DND-41 (cell line): ENCODE measurements around the gene TMPRSS4.

Source experiments
- ATAC-seq: fragments of 200-7000 bp; cut with Tn5 transposase; 3 replicates; pipeline ENCODE4 v1.9.1; 2021; ENCODE audit warnings: low read depth; ENCODE audit not compliant: insufficient read depth
- DNase-seq: peaks from one replicate; pipeline ENCODE4 v3.0.0-alpha.2; 2020
- H2AFZ ChIP-seq: 2 replicates; pipeline ENCODE4 v1.6.0; 2012; ENCODE audit warnings: low read depth, low read length
- H3K27ac ChIP-seq: 2 replicates; pipeline ENCODE4 v1.5.1; 2012; ENCODE audit warnings: low read length, inconsistent platforms
- H3K27me3 ChIP-seq: fragments of 200-600 bp; sonication (generic); 2 replicates; pipeline ENCODE4 v1.6.0; 2012; ENCODE audit warnings: low read length, mild to moderate bottlenecking, inconsistent platforms; ENCODE audit not compliant: insufficient read depth, poor library complexity
- H3K36me3 ChIP-seq: 2 replicates; pipeline ENCODE4 v1.5.1; 2012; ENCODE audit warnings: low read length, inconsistent platforms; ENCODE audit not compliant: insufficient read depth
- H3K4me1 ChIP-seq: 2 replicates; pipeline ENCODE4 v1.5.1; 2012; ENCODE audit warnings: mild to moderate bottlenecking, low read length; ENCODE audit not compliant: insufficient read depth
- H3K4me2 ChIP-seq: 2 replicates; pipeline ENCODE4 v1.6.0; 2012; ENCODE audit warnings: mild to moderate bottlenecking, moderate library complexity, low read length, inconsistent platforms; ENCODE audit not compliant: insufficient read depth
- H3K4me3 ChIP-seq, 2 experiments: fragments of 200-600 bp in 1 of 2; shearing (Covaris generic) in 1 of 2; 2 replicates each; pipeline ENCODE4 v1.5.1; 2012 to 2016; ENCODE audit warnings: inconsistent platforms in 2 of 2, low read length in 2 of 2, mild to moderate bottlenecking in 2 of 2, low read depth in 1 of 2, moderate library complexity in 1 of 2
- H3K79me2 ChIP-seq: 2 replicates; pipeline ENCODE4 v1.6.0; 2012; ENCODE audit warnings: low read length, inconsistent platforms; ENCODE audit not compliant: insufficient read depth
- H3K9ac ChIP-seq: 2 replicates; pipeline ENCODE4 v1.6.0; 2012; ENCODE audit warnings: low read depth, mild to moderate bottlenecking, inconsistent platforms, low read length, moderate library complexity
- H3K9me3 ChIP-seq: 2 replicates; pipeline ENCODE4 v1.5.1; 2012; ENCODE audit warnings: low read length, moderate library complexity, mild to moderate bottlenecking, inconsistent platforms; ENCODE audit not compliant: insufficient read depth, severe bottlenecking
- H4K20me1 ChIP-seq: 2 replicates; pipeline ENCODE4 v1.6.0; 2012; ENCODE audit warnings: low read length; ENCODE audit not compliant: insufficient read depth
- CTCF ChIP-seq: IDR thresholded peaks from 2 replicates; pipeline ENCODE4 v1.5.1; 2012; ENCODE audit warnings: borderline replicate concordance, low read length, moderate library complexity, mild to moderate bottlenecking; ENCODE audit not compliant: poor library complexity, severe bottlenecking; ENCODE audit errors: extremely low read depth
- EZH2 ChIP-seq: IDR thresholded peaks from 3 replicates; pipeline ENCODE4 v1.6.1; 2012; ENCODE audit warnings: borderline replicate concordance, low read depth, mild to moderate bottlenecking, moderate library complexity, low read length, inconsistent platforms; ENCODE audit not compliant: severe bottlenecking

TMPRSS4 gene

DNA sequence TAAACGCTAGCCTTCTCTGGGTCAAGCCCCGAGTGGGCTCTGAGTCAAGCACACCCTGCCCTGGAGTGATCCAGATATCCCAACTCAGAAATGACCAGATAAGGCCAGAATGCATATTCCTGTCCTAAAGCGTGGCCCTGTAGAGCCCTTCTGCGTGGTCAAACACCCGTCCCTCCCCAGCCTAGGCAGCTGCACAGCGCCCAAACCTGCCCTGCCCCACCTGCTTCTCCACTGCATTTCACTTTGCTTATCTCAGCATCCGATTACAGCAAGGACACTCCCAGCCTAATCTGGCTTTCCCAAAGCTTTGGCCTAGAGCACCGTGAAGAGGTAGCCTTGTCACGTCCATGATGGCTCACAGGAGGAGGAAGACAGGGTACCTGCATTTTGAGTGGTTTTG is 11.9 kb upstream of the TMPRSS4 start:
- Histone ChIP-seq H3K79me2 (no peaks in the 10 kb centered on the region), H3K36me3 (no peaks in the 10 kb centered on the region), H4K20me1 (no peaks in the 10 kb centered on the region), H3K9me3 (no peaks in the 10 kb centered on the region), H3K9ac (no peak overlapping the region), H3K4me3 (no peak overlapping the region), H2AFZ (no peak overlapping the region), H3K27me3 (no peaks in the 10 kb centered on the region), H3K27ac (no peak overlapping the region), H3K4me1 (no peaks in the 10 kb centered on the region), H3K4me2 (no peak overlapping the region)
- no peak for TF ChIP-seq CTCF
- TF ChIP-seq EZH2: no peak
- DNase-seq (no peak), ATAC-seq (no peak)

GRCh38 chr11:118065384-118065783 is 11.5 kb upstream of the TMPRSS4 start:
- Histone ChIP-seq H3K9me3 (no peaks in the 10 kb centered on the region), H3K36me3 (no peaks in the 10 kb centered on the region)

GRCh38 chr11:118067006-118067405 is 9.9 kb upstream of the TMPRSS4 start:
- Histone ChIP-seq H3K4me1 (no peaks in the 10 kb centered on the region), H3K4me3 (no peak overlapping the region), H3K9me3 (no peaks in the 10 kb centered on the region), H3K9ac (no peak overlapping the region), H3K27me3 (peaks cover 5% of the 10 kb centered on the region), H4K20me1 (no peaks in the 10 kb centered on the region), H2AFZ (no peak overlapping the region), H3K36me3 (no peaks in the 10 kb centered on the region), H3K79me2 (no peaks in the 10 kb centered on the region), H3K27ac (no peak overlapping the region), H3K4me2 (no peak overlapping the region)
- TF ChIP-seq CTCF: no peak
- no peak for TF ChIP-seq EZH2
- DNase-seq (no peak), ATAC-seq (no peak)

More at GRCh38 chr11:118065384-118065783, 11.5 kb upstream of the TMPRSS4 start:
- ATAC-seq: no peak
- no peak for TF ChIP-seq EZH2
- TF ChIP-seq CTCF: no peak
- no peaks in the 10 kb centered on the region for H4K20me1 ChIP-seq
- H3K27ac ChIP-seq: no peak overlapping the region
- no peak overlapping the region for H3K4me2 ChIP-seq
- no peaks in the 10 kb centered on the region for H3K27me3 ChIP-seq
- DNase-seq: no peak
- no peak overlapping the region for H3K4me3 ChIP-seq
- no peaks in the 10 kb centered on the region for H3K79me2 ChIP-seq
- H2AFZ ChIP-seq: no peak overlapping the region
- H3K9ac ChIP-seq: no peak overlapping the region
- H3K4me1 ChIP-seq: no peaks in the 10 kb centered on the region

DNA sequence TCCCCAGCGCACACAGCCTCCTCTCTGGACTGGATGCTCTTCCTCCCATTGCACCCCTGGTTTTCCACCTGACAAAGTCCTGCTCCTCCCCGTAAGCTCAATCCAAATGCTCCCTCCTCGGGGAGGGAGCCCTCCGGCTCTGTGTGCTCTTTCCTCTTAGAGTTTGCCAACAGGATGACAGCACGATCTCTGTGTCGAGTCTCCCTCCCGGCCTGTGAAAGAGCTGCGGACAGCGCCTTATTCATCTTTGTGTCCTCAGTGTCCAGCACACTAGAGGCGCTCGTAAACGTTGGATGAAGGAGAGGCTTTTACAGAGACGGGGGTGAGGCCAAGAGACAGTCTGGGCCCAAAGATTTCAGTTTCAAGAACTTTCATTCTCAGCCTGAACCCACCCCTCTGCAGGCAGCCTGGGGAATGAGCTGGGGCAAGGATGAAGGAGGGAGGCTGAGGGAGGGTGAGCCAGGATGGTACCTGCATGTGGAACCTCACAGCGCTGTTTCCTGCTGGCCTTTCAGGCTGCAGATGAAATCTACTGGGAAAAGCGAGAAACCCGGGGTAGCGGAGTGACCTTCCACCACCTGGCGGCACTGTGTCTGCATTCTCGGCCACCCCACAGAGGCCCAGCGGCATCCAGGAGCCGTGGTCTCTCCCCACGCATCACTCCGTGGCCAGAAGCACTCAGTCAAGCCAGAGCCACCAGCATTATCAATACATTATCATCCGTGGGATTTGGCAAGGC is 8.5 kb upstream of the TMPRSS4 start:
- H2AFZ ChIP-seq: no peak overlapping the region
- no peak overlapping the region for H3K4me2 ChIP-seq
- H3K4me1 ChIP-seq: no peaks in the 10 kb centered on the region
- peak; percentile 3 for TF ChIP-seq CTCF
- TF ChIP-seq EZH2: no peak
- H3K4me3 ChIP-seq: no peak overlapping the region
- no peaks in the 10 kb centered on the region for H3K36me3 ChIP-seq
- H3K9ac ChIP-seq: no peak overlapping the region
- no peaks in the 10 kb centered on the region for H3K79me2 ChIP-seq
- H3K27me3 ChIP-seq: peaks cover 5% of the 10 kb centered on the region
- H3K9me3 ChIP-seq: no peaks in the 10 kb centered on the region
- DNase-seq: no peak
- no peaks in the 10 kb centered on the region for H4K20me1 ChIP-seq
- no peak overlapping the region for H3K27ac ChIP-seq
- no peak for ATAC-seq
